Mesothelial cell of epicardium (in vitro differentiated cells): ENCODE results near the gene UTY. TPM values are rescaled to one million over a fixed set of nuclear protein-coding genes. Genes with fewer than 3 reads are reported as not detected.

Experiments used
- DNase-seq, 2 experiments: peaks; one replicate each; pipeline ENCODE4 v3.0.0; 2021; ENCODE audit warnings: low spot score in 2 of 2; ENCODE audit not compliant: unreplicated experiment in 2 of 2
- H3K27ac Mint-ChIP-seq: 2 replicates; pipeline ENCODE4 v1.8.0; 2021; ENCODE audit warnings: mixed read lengths
- H3K27me3 Mint-ChIP-seq: 2 replicates; pipeline ENCODE4 v1.8.0; 2021; ENCODE audit warnings: low read depth, mixed read lengths
- H3K36me3 Mint-ChIP-seq: 2 replicates; pipeline ENCODE4 v1.8.0; 2021; ENCODE audit warnings: mixed read lengths
- H3K4me1 Mint-ChIP-seq: 2 replicates; pipeline ENCODE4 v1.8.0; 2021; ENCODE audit warnings: mixed read lengths
- H3K4me3 Mint-ChIP-seq: 2 replicates; pipeline ENCODE4 v1.8.0; 2021; ENCODE audit warnings: mild to moderate bottlenecking, moderate library complexity, mixed read lengths
- H3K9me3 Mint-ChIP-seq: 2 replicates; pipeline ENCODE4 v1.8.0; 2021; ENCODE audit warnings: mixed read lengths
- CTCF ChIP-seq: fragments of 200-600 bp; sonication (generic); IDR thresholded peaks from one replicate; pipeline ENCODE4 v1.5.0; 2021; ENCODE audit warnings: antibody characterized with exemption; ENCODE audit not compliant: unreplicated experiment
- total RNA-seq: library from RNA; stranded (reverse); gene quantifications from 3 replicates; pipeline ENCODE4 v1.2.1, GENCODE V29; 2021

Gene UTY
- total RNA-seq, 1 donor from 2014 or later, result not detected

DNA sequence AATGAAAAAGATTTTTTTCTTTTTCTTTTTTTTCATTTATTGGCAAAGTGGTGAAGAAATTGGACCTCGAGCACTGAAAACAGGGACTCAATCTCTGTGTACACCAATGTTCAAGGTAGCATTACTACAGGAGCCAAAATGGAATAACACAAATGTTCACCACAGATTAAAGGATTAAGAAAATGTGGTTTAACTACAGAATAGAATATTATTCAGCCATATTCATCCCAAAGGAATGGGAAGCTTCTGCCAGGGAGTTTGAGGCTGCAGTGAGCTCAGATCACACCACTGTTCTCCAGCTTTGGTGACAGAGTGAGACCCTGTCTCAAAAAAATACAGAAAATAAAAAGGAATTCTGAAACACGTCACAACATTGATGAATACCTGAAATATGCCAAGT is 81.0 kb downstream of the UTY start:
- Mint-ChIP-seq H3K4me3 (no peak overlapping the region), H3K9me3 (no peaks in the 10 kb centered on the region), H3K36me3 (no peaks in the 10 kb centered on the region), H3K4me1 (no peaks in the 10 kb centered on the region), H3K27me3 (no peaks in the 10 kb centered on the region), H3K27ac (no peak overlapping the region)
- DNase-seq, result no peak
- no peak for TF ChIP-seq CTCF

DNA sequence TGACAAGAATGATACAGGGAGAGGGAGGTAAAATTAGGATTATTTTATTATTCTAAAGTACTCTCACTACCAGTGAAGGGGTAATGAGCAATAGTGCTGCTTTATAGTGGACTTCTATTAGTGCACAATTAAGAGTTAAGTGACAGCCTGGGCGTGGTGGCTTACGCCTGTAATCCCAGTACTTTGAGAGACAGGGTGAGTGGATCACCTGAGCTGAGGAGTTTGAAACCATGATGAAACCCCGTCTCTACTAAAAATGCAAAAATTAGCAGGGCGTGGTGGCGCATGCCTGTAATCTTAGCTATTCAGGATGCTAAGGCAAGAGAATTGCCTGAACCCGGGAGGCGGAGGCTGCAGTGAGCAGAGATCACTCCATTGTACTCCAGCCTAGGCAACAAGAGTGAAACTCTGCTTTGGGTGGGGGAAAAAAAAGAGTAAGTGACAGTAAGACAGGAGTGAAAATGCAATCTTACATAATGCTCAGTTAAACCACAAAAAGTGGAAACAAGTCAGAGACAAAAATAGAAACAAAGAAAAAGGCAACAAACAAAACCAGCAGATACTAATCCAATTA is 98.6 kb downstream of the UTY start:
- Mint-ChIP-seq H3K27ac (no peak overlapping the region), H3K4me3 (no peak overlapping the region), H3K9me3 (no peaks in the 10 kb centered on the region), H3K4me1 (no peaks in the 10 kb centered on the region), H3K27me3 (no peaks in the 10 kb centered on the region), H3K36me3 (no peaks in the 10 kb centered on the region)
- no peak for DNase-seq
- no peak for TF ChIP-seq CTCF

DNA sequence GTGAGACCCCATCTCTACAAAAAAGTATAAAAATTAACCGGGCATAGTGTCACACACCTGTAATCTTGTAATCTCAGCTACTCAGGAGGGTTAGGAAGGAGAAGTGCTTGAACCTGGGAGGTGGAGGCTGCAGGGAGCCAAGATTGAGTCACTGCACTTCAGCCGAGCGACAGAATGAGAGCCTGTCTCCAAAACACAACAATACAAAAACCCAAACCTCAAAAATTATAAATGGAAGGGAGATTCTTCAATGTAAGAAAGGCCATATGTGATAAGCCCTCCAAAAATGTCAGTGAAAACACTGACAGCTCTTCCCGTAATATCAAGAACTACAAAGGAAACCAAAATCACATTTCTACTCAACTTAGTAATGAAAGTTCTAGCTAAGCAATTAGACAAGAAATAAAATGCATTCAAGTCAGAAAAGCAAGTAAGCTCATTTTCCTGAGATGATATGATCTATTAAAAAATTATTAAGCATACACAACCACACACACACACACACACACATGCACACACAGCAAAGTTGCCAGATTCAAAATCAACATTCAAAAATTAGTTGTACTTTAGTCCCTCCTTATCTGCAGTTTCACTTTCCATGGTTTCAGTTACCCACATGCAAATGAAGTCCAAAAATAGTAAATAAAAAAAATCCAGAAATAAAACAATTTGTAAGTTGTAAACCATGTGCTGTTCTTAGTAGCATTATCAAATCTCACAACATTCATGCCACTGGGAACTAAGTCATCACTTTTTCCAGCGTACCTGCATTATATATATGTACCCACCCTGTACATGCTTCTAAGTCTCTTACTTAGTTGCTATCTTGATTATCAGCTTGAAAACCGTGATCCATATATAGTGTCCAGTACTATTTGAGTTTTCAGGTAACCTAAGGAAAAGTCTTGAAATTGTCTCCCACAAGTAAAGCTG is 108.7 kb downstream of the UTY start:
- Mint-ChIP-seq H3K27ac (no peak overlapping the region), H3K27me3 (no peaks in the 10 kb centered on the region), H3K36me3 (no peaks in the 10 kb centered on the region), H3K9me3 (no peaks in the 10 kb centered on the region), H3K4me3 (no peak overlapping the region), H3K4me1 (no peaks in the 10 kb centered on the region)
- no peak for DNase-seq
- TF ChIP-seq CTCF, result no peak

DNA sequence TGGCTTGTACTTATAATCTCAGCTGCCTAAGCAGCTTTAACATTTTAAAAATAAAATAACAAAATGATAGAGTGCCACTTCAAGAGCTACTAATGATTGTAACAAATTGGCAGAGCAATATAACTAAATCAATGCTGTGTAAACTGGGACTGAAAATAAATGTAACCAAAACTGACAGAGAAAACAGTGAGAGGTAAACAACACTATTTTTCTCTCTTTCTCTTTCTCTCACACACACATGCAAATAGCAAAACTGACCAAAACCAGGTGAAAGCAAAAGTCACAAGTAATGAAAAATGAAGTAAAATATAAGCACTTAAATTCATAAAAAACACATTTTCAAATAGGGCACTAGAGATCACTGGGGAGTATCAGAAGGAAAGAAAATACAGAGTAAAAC is 109.6 kb downstream of the UTY start:
- no peaks in the 10 kb centered on the region for H3K27me3 Mint-ChIP-seq
- H3K27ac Mint-ChIP-seq, result no peak overlapping the region
- H3K4me1 Mint-ChIP-seq, result no peaks in the 10 kb centered on the region
- TF ChIP-seq CTCF, result no peak
- H3K36me3 Mint-ChIP-seq, result no peaks in the 10 kb centered on the region
- no peak for DNase-seq
- no peak overlapping the region for H3K4me3 Mint-ChIP-seq
- H3K9me3 Mint-ChIP-seq, result no peaks in the 10 kb centered on the region

- Mint-ChIP-seq H3K27ac (no peak overlapping the region), H3K36me3 (no peaks in the 10 kb centered on the region), H3K4me1 (no peaks in the 10 kb centered on the region), H3K9me3 (no peaks in the 10 kb centered on the region), H3K4me3 (no peak overlapping the region), H3K27me3 (no peaks in the 10 kb centered on the region)
- DNase-seq, result no peak
- no peak for TF ChIP-seq CTCF
These were observed 111.4 kb downstream of the UTY start for GRCh38 chrY:13368513-13368845.
